H1 (cell line): ENCODE measurements around the gene ZNF260. TPM values are rescaled to one million over a fixed set of nuclear protein-coding genes. Genes with fewer than 3 reads are reported as not detected.

ENCODE experiments used
- CTCF ChIA-PET: fragments of 300-600 bp; sonication (Branson Sonifier 250); formaldehyde crosslinking; loops from one replicate; lab custom pipeline; 2021; ENCODE audit not compliant: partially characterized antibody; lab: Charles Lee
- POLR2A ChIA-PET: fragments of 300-600 bp; sonication (Branson Sonifier 250); formaldehyde crosslinking; loops from one replicate; lab custom pipeline; 2021; ENCODE audit warnings: inconsistent platforms; ENCODE audit not compliant: partially characterized antibody; lab: Charles Lee
- DNase-seq, 2 experiments: peaks; one replicate each; pipeline versions ENCODE4 v3.0.0 to v3.0.0-alpha.2; 2010 to 2022; ENCODE audit warnings: low spot score in 2 of 2, low read depth in 1 of 2, mixed read lengths in 1 of 2
- FAIRE-seq: peaks from 2 replicates; lab custom pipeline; 2011; peaks lifted over from hg19 to GRCh38; lab: Jason Lieb, UNC
- H2AFZ ChIP-seq: 2 replicates; pipeline ENCODE4 v1.8.1; 2012; ENCODE audit warnings: low read length, inconsistent platforms
- H2AK5ac ChIP-seq: 2 replicates; pipeline ENCODE4 v1.6.1; 2013; ENCODE audit warnings: low read depth, low read length
- H2BK120ac ChIP-seq: replicated peaks from 2 replicates; pipeline ENCODE3; 2013; ENCODE audit warnings: low read depth, low read length, inconsistent platforms
- H2BK12ac ChIP-seq: 2 replicates; pipeline ENCODE4 v1.6.1; 2013; ENCODE audit warnings: low read depth, low read length
- H2BK15ac ChIP-seq: 2 replicates; pipeline ENCODE4 v1.6.1; 2013; ENCODE audit warnings: low read length
- H2BK20ac ChIP-seq: 2 replicates; pipeline ENCODE4 v1.6.1; 2013; ENCODE audit warnings: low read length
- H2BK5ac ChIP-seq: 2 replicates; pipeline ENCODE4 v1.6.1; 2013; ENCODE audit warnings: low read depth, low read length
- H3K14ac ChIP-seq: 2 replicates; pipeline ENCODE4 v1.6.1; 2013; ENCODE audit warnings: inconsistent platforms; ENCODE audit not compliant: insufficient read length
- H3K18ac ChIP-seq: 2 replicates; pipeline ENCODE4 v1.6.1; 2013; ENCODE audit warnings: low read length; ENCODE audit errors: extremely low read depth
- H3K23ac ChIP-seq: 2 replicates; pipeline ENCODE4 v1.6.1; 2013; ENCODE audit warnings: inconsistent platforms; ENCODE audit not compliant: insufficient read length
- H3K23me2 ChIP-seq: 2 replicates; pipeline ENCODE4 v1.6.1; 2013; ENCODE audit warnings: low read depth, low read length
- H3K27ac ChIP-seq: 2 replicates; pipeline ENCODE4 v1.6.1; 2011; ENCODE audit warnings: low read depth, low read length, inconsistent platforms
- H3K27me3 ChIP-seq, 4 experiments: replicated peaks in 1 of 4; 1 replicate in 1 of 4; 2 replicates in 3 of 4; pipeline versions ENCODE4 v1.6.1 to v1.8.1; 2011 to 2013; ENCODE audit warnings: low read length in 3 of 4, mild to moderate bottlenecking in 3 of 4, inconsistent platforms in 2 of 4, mixed read lengths in 2 of 4, moderate library complexity in 1 of 4; ENCODE audit not compliant: control insufficient read depth in 3 of 4, insufficient read depth in 3 of 4; ENCODE audit errors: extremely low read depth in 1 of 4
- H3K36me3 ChIP-seq, 4 experiments: 2 replicates each; pipeline versions ENCODE4 v1.6.1 to v1.8.1; 2011 to 2013; ENCODE audit warnings: mild to moderate bottlenecking in 4 of 4, low read length in 3 of 4, moderate library complexity in 2 of 4, control low read depth in 1 of 4, inconsistent platforms in 1 of 4; ENCODE audit not compliant: insufficient read depth in 4 of 4, control insufficient read depth in 2 of 4
- H3K4ac ChIP-seq: replicated peaks from 2 replicates; pipeline ENCODE3; 2013; ENCODE audit warnings: low read length, low read depth, mixed read lengths, inconsistent platforms; ENCODE audit not compliant: insufficient read length
- H3K4me1 ChIP-seq, 4 experiments: replicated peaks in 1 of 4; 1 replicate in 1 of 4; 2 replicates in 3 of 4; pipeline versions ENCODE4 v1.6.1 to v1.8.1; 2011 to 2013; ENCODE audit warnings: low read length in 3 of 4, inconsistent platforms in 2 of 4, mixed read lengths in 1 of 4; ENCODE audit not compliant: insufficient read depth in 4 of 4, control insufficient read depth in 3 of 4
- H3K4me2 ChIP-seq, 2 experiments: 2 replicates each; pipeline versions ENCODE4 v1.6.1 to v1.8.1; 2011 to 2013; ENCODE audit warnings: low read depth in 2 of 2, low read length in 2 of 2, control low read depth in 1 of 2, inconsistent platforms in 1 of 2, mild to moderate bottlenecking in 1 of 2; ENCODE audit not compliant: insufficient read depth in 1 of 2
- H3K4me3 ChIP-seq, 4 experiments: fragments of 200-600, 300-600 bp in 1 of 4; sonication (generic), shearing (Covaris generic), sonication (Bioruptor Twin) in 1 of 4; 2 replicates each; pipeline versions ENCODE4 v1.5.1 to v1.8.1; 2011 to 2016; ENCODE audit warnings: low read length in 4 of 4, low read depth in 3 of 4, control low read depth in 2 of 4, inconsistent platforms in 2 of 4, mild to moderate bottlenecking in 2 of 4, mixed read lengths in 1 of 4, moderate library complexity in 1 of 4; ENCODE audit not compliant: insufficient read depth in 2 of 4; ENCODE audit errors: extremely low read depth in 1 of 4
- H3K56ac ChIP-seq: replicated peaks from 2 replicates; pipeline ENCODE3; 2013; ENCODE audit warnings: low read depth, mild to moderate bottlenecking, mixed read lengths, low read length, inconsistent platforms; ENCODE audit not compliant: insufficient read length
- H3K79me1 ChIP-seq: 2 replicates; pipeline ENCODE4 v1.6.1; 2013; ENCODE audit warnings: low read depth, low read length, control low read depth
- H3K79me2 ChIP-seq, 2 experiments: 2 replicates each; pipeline versions ENCODE4 v1.6.1 to v1.8.1; 2012 to 2013; ENCODE audit warnings: low read length in 2 of 2, mild to moderate bottlenecking in 2 of 2, inconsistent platforms in 1 of 2; ENCODE audit not compliant: insufficient read depth in 2 of 2, control insufficient read depth in 1 of 2
- H3K9ac ChIP-seq, 4 experiments: replicated peaks in 1 of 4; 1 replicate in 1 of 4; 2 replicates in 3 of 4; pipeline versions ENCODE4 v1.6.1 to v1.8.1; 2011 to 2013; ENCODE audit warnings: low read depth in 3 of 4, low read length in 3 of 4, control low read depth in 2 of 4, mild to moderate bottlenecking in 2 of 4, moderate library complexity in 2 of 4, inconsistent platforms in 1 of 4; ENCODE audit errors: extremely low read depth in 1 of 4
- H3K9me3 ChIP-seq, 2 experiments: 2 replicates each; pipeline versions ENCODE4 v1.6.1 to v1.8.1; 2012 to 2013; ENCODE audit warnings: mild to moderate bottlenecking in 2 of 2, moderate library complexity in 2 of 2, control low read depth in 1 of 2, inconsistent platforms in 1 of 2, low read depth in 1 of 2, low read length in 1 of 2, mixed read lengths in 1 of 2; ENCODE audit not compliant: insufficient read depth in 2 of 2
- H4K20me1 ChIP-seq, 2 experiments: replicated peaks in 1 of 2; 2 replicates each; pipeline versions ENCODE3 to v1.8.1; 2011 to 2013; ENCODE audit warnings: inconsistent platforms in 2 of 2, low read length in 2 of 2, mild to moderate bottlenecking in 1 of 2; ENCODE audit not compliant: insufficient read depth in 2 of 2, control insufficient read depth in 1 of 2
- H4K5ac ChIP-seq: 2 replicates; pipeline ENCODE4 v1.6.1; 2013; ENCODE audit warnings: low read length, low read depth, mixed read lengths, inconsistent platforms; ENCODE audit not compliant: insufficient read length
- H4K8ac ChIP-seq: 2 replicates; pipeline ENCODE4 v1.8.0; 2013; ENCODE audit warnings: mild to moderate bottlenecking, moderate library complexity, low read length, inconsistent platforms; ENCODE audit not compliant: insufficient read depth; ENCODE audit errors: extremely low read depth
- H4K91ac ChIP-seq: replicated peaks from 2 replicates; pipeline ENCODE3; 2013; ENCODE audit warnings: low read length, mixed read lengths, inconsistent platforms; ENCODE audit not compliant: insufficient read length
- EZH2 ChIP-seq: fragments of 200-600 bp; sonication (generic); IDR thresholded peaks from 2 replicates; pipeline ENCODE4 v1.7.1; 2012; ENCODE audit warnings: low read depth, mild to moderate bottlenecking, moderate library complexity, low read length, inconsistent platforms; ENCODE audit not compliant: severe bottlenecking
- GTF2F1 ChIP-seq: IDR thresholded peaks from 2 replicates; pipeline ENCODE4 v1.6.1; 2012; ENCODE audit warnings: low read depth, low read length, improper control_type of control experiment, borderline replicate concordance
- TEAD4 ChIP-seq: IDR thresholded peaks from 2 replicates; pipeline ENCODE4 v1.6.1; 2012; ENCODE audit warnings: low read depth, low read length, inconsistent platforms, mixed read lengths
- USF2 ChIP-seq: IDR thresholded peaks from 2 replicates; pipeline ENCODE4 v1.6.1; 2011; ENCODE audit warnings: low read length, improper control_type of control experiment
- WGBS, 2 experiments: shearing (Covaris generic) in 1 of 2; methylation state at CpG; one replicate each; pipeline versions ENCODE4 v1.1.6 to v1.1.7; 2013 to 2015; ENCODE audit warnings: low lambda C conversion rate in 2 of 2, mixed read lengths in 2 of 2, inconsistent platforms in 1 of 2, low coverage in 1 of 2, missing lambda C conversion rate in 1 of 2; ENCODE audit not compliant: insufficient replicate concordance in 2 of 2, insufficient coverage in 1 of 2, insufficient read length in 1 of 2; ENCODE audit errors: extremely low coverage in 1 of 2, missing lambda C conversion rate in 1 of 2; 5-methylcytosine and 5-hydroxymethylcytosine counted together
- polyA plus RNA-seq, 7 experiments: library from polyadenylated mRNA; depleted of rRNA in 3 of 7; stranded (reverse) in 5 of 7; unstranded in 2 of 7; fragments of >200 nt in 5 of 7; fragments of 200-250 nt in 2 of 7; gene quantifications; 1 replicate in 5 of 7; 2 replicates in 1 of 7; 4 replicates in 1 of 7; pipeline versions ENCODE4 v1.2.1 to v1.2.3, GENCODE V29; 2011 to 2013; ENCODE audit warnings: missing spikeins in 2 of 7, mixed read lengths in 2 of 7
- total RNA-seq: library from RNA; stranded (reverse); fragmentation: NEBNext Ultra II Directional; extraction: Animal tissue kit (Norgen Biotek cat#: 25700); gene quantifications from 2 replicates; pipeline ENCODE4 v1.2.1, GENCODE V29; 2021

The ZNF260 gene
- total and polyA plus RNA-seq, 2 of the 8 experiments (the other 6 are each of a cell fraction or from before 2014, with no cell fraction given): 5.5 to 30.7 TPM

GRCh38 chr19:36564391-36564790 is 36.3 kb upstream of the ZNF260 start:
- H3K9me3 ChIP-seq: peaks cover 11 to 25% of the 10 kb centered on the region in 2 experiments; a peak in 3 of 4 replicates
- peaks cover 0 to 40% of the 10 kb centered on the region in 2 experiments; a peak in 2 of 4 replicates for H3K79me2 ChIP-seq
- TF ChIP-seq TEAD4 (no peak), EZH2 (no peak), GTF2F1 (no peak), USF2 (no peak)

More at GRCh38 chr19:36564391-36564790, 36.3 kb upstream of the ZNF260 start:
- no peak overlapping the region for H2BK15ac ChIP-seq
- H3K4ac ChIP-seq: no peak overlapping the region
- no peak overlapping the region for H4K5ac ChIP-seq
- no peak overlapping the region for H3K14ac ChIP-seq
- no peak overlapping the region for H3K27ac ChIP-seq
- H4K91ac ChIP-seq: no peak overlapping the region
- H4K8ac ChIP-seq: no peak overlapping the region
- H3K36me3 ChIP-seq: peaks cover 0 to 11% (median 3%) of the 10 kb centered on the region in 4 experiments; a peak in 4 of 8 replicates
- no peak overlapping the region for H3K56ac ChIP-seq
- no peak overlapping the region for H2BK120ac ChIP-seq
- no peak overlapping the region for H3K23ac ChIP-seq
- H2AK5ac ChIP-seq: no peak overlapping the region
- H2BK5ac ChIP-seq: no peak overlapping the region
- H3K18ac ChIP-seq: no peak overlapping the region
- no peak overlapping the region for H2BK20ac ChIP-seq
- no peaks in the 10 kb centered on the region for H4K20me1 ChIP-seq
- H2BK12ac ChIP-seq: no peak overlapping the region
- no peaks in the 10 kb centered on the region for H3K27me3 ChIP-seq
- no peak overlapping the region for H2AFZ ChIP-seq
- H3K4me3 ChIP-seq: no peak overlapping the region
- FAIRE-seq: no peak
- no peak for DNase-seq
- H3K4me1 ChIP-seq: no peaks in the 10 kb centered on the region
- no peak overlapping the region for H3K4me2 ChIP-seq
- H3K23me2 ChIP-seq: no peaks in the 10 kb centered on the region
- 95% methylated on average over 1 of the region's 1 CpG; no CpG with 5 or more reads in 1 of the 2 experiments for WGBS, 2 experiments
- no peak overlapping the region for H3K9ac ChIP-seq
- ChIA-PET POLR2A (no interaction called here), CTCF (no interaction called here)
- no peaks in the 10 kb centered on the region for H3K79me1 ChIP-seq
